Right kidney (tissue), 9 donors: Measurements from ENCODE around the gene PCAT6.
"Not testable (repeated sequence)": the region's sequence is repeated elsewhere in the genome, so short reads cannot be mapped to it uniquely, and the experiment has no call there.

ENCODE experiments used
- DNase-seq: peaks from one replicate; pipeline ENCODE4 v3.0.0-alpha.2; 2016
- long read RNA-seq, 8 donors: transcript quantifications; one replicate each; lab custom pipeline, GENCODE V29; 2026

Gene PCAT6
- long read RNA-seq, donor 1 = 0 reads
- long read RNA-seq, donor 2 = 0 reads
- long read RNA-seq, donor 3, partial matches to known transcripts = 0 of 1 reads
- long read RNA-seq, donor 3, other reads (novel, unspliced or antisense) = 0 of 1 reads
- long read RNA-seq, donor 4, partial matches to known transcripts = 0 of 1 reads
- long read RNA-seq, donor 4, other reads (novel, unspliced or antisense) = 0 of 1 reads
- long read RNA-seq, donor 5 = 0 reads
- long read RNA-seq, donor 6, partial matches to known transcripts = 0 of 3 reads
- long read RNA-seq, donor 6, other reads (novel, unspliced or antisense) = 0 of 3 reads
- long read RNA-seq, donor 7, partial matches to known transcripts = 0 of 4 reads
- long read RNA-seq, donor 7, other reads (novel, unspliced or antisense) = 0 of 4 reads
- long read RNA-seq, donor 8, partial matches to known transcripts = 0 of 2 reads
- long read RNA-seq, donor 8, other reads (novel, unspliced or antisense) = 0 of 2 reads

- peak; percentile 97 for DNase-seq
Measured at GRCh38 chr1:202810615-202811295, at the start of gene PCAT6. TSS of gene PCAT6 (plus strand) at chr1:202810954.

DNA sequence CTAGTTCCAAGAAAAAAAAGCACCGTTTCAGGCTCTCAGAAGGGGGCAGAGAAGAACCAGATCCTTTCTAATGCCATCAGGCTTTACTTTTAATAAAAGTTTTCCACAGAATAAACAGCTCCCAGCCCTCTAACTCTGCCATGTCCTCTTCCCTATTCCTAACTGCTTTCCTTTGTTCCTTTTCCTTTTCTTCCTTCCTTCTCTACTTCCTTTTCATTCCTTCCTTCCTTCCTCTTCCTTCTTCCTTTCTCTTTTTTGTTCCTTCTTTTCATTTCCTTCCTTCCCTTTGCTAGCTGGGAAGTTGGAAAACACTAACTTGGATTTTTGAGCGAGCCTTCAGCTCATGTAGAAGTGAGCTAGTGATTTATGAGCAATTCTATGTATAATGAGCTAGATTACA, 48.7 kb upstream of the PCAT6 start:
- DNase-seq = no peak

- no peak for DNase-seq
Measured at GRCh38 chr1:202765721-202766120, 45.0 kb upstream of the PCAT6 start.

DNA sequence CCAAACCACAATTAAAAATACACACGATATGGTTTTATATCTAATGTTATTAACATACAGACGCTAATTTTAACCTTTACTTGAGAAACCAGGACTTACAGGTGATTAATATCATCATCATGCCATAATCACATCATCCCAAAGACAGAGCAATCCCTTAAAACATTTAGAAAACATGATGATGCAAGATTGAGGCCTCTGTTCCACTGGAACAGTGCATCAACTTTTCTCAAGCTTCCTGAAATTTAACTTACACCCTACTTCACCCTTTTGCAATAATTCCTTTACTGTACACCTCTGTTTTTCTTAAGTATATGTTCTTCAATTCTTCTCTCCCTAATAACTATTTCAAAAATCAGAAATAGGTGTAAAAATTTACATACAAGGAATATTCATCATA, 40.6 kb upstream of the PCAT6 start:
- no peak for DNase-seq

- no peak for DNase-seq
Measured at GRCh38 chr1:202781180-202781579, 29.6 kb upstream of the PCAT6 start.

GRCh38 chr1:202786804-202787203, 23.9 kb upstream of the PCAT6 start:
- DNase-seq = no peak

GRCh38 chr1:202788800-202789199, 22.0 kb upstream of the PCAT6 start:
- no peak for DNase-seq

DNA sequence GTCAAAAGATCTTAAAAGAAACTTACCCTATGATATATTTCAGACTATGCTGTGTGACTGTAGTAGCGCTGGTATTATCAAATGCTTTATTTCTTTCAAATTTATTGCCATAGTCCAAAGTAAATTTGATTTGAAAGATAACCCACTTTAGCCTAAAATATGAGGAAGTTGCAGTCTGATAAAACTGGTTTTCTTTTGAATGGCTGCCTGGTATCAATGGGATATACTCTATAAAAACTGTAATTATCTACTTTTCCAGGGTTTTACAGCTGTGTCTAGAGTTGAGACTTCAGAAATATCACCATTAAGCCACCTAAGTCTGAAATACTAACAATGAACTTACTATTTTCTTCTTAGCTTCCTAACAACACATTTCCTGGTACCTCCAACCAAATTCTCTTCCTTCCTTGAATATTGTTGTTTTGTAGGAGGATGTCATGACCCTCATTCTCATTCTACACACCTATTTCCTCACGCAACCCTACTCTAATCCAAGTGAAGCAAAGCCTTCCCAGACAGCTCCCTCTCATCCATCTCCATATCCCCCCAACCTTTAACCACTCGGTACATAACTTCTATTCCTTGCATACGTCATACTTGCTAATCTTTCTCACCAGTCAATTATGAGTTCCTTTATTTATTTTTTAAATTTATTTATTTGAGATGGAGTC, 19.5 kb upstream of the PCAT6 start:
- DNase-seq = no peak

GRCh38 chr1:202794051-202794740, 16.6 kb upstream of the PCAT6 start:
- no peak for DNase-seq

GRCh38 chr1:202794931-202795330, 15.8 kb upstream of the PCAT6 start:
- not testable (repeated sequence) for DNase-seq

DNA sequence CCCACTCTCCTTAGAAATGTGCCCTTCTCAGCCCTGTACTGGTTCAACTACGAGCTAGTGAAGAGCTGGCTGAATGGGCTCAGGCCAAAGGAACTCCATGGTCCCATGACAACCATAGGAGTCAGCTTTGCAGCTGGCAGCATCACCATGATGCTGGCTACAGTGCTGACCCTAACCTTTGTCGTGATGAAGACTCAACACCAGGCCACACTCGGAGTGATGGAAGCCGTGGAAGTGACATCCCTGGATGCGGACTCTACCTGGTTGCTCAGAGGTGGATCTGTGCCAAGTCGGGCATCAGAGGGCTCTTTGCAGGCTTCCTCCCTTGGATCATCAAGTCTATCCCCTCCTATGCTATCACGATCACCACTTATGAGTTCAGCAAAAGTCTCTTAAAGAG, 14.1 kb upstream of the PCAT6 start:
- no peak for DNase-seq

DNA sequence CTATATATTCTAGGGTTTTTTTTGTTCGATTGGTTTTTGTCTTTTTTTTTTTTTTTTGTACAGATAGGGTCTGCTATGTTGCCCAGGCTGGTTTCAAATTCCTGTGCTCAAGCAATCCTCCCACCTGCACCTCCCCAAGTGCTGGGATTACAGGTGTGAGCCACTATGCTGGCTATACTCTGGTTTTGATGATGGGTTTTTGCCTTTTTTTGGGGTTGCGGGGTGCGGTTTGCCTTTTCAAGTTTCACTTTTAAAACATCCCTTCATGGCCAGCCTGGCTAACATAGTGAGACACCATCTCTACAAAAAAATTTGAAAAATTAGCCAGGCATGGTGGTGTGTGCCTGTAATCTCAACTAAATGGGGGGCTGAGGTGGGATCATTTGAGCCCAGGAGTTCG, 12.5 kb upstream of the PCAT6 start:
- DNase-seq = no peak

GRCh38 chr1:202798792-202799331, 11.9 kb upstream of the PCAT6 start:
- no peak for DNase-seq

GRCh38 chr1:202800742-202801141, 10.0 kb upstream of the PCAT6 start:
- DNase-seq = no peak

DNA sequence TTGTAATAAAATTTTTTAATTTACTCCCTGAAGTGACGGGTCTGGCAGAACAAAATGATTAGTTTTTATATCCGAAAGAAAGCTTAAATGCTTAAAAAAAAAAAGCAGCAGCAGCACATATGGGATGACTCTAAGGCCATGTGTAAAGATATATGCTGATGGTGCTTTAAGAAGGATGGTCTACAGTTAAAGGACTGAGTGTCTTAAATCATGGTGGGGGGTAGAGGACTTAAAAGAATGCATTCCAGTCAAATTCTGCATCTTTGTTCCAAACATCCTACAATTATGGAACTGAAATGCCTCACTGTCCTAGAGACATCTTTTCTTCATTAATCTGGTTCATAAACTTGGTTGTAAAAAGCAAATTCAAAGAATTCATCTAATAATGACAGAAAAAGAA, 9.6 kb upstream of the PCAT6 start:
- DNase-seq = no peak

- DNase-seq = no peak
Measured at GRCh38 chr1:202802034-202802433, 8.7 kb upstream of the PCAT6 start.

DNA sequence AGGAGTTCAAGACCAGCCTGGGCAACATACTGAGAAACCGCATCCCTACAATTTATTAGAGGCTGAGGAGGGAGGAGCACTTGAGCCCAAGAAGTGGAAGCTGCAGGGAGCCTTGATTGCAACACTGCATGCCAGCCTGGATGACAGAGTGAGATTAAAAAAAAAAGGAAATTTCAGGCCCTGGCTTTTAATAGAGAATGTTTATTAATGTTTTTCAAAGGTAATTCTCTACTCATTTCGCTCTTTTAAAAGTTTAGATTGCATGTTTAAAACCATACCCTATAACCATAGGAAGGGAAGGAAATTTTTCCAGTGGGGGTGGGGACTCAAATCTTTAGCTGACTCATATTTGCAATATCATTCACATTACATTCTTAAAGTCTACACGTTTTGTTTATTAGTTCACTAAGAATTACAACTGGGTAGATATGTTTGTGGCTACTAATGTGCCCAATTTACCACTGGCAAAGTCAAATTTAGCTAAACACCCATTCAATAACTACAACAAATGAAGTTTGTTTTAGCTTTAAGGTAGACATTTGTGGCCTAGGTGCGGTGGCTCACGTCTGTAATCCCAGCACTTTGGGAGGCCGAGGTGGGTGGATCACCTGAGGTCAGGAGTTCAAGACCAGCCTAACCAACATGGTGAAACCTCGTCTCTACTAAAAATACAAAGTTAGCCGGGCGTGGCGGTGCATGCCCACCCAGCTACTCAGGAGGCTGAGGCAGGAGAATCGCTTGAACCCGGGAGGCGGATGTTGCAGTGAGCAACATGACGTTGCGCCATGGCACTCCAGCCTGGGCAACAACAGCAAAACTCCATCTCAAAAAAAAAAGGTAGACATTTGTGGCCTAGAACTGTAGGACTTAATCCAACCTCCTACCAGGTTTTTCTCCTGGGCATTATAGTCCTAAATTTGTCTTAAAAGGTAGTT, 7.5 kb upstream of the PCAT6 start:
- no peak for DNase-seq

- no peak for DNase-seq
Measured at GRCh38 chr1:202804126-202804525, 6.6 kb upstream of the PCAT6 start.

GRCh38 chr1:202805886-202806844, 4.6 kb upstream of the PCAT6 start:
- DNase-seq = peak; percentile 31
